Measurements from ENCODE around the gene NUP133. TPM values are rescaled to one million over a fixed set of nuclear protein-coding genes. Genes with fewer than 3 reads are reported as not detected.
"Not testable (repeated sequence)": the region's sequence is repeated elsewhere in the genome, so short reads cannot be mapped to it uniquely, and the experiment has no call there.

The NUP133 gene
- total and polyA plus RNA-seq, 2 donors (not counting 3 experiments of a cell fraction or from before 2014, with no cell fraction given) = 13.4 to 43.2 TPM

- H3K4me2 ChIP-seq (ENCODE audit: insufficient read depth, low read length); H4K20me1 ChIP-seq (replicated peaks; ENCODE audit: control insufficient read depth, extremely low read depth, insufficient read depth, low read length); BruUV-seq (replicated peaks); H3K4me3 ChIP-seq (replicated peaks in 1 of 3; ENCODE audit: insufficient read depth in 1 of 3, low read depth in 1 of 3, low read length in 3 of 3); H2AFZ ChIP-seq (ENCODE audit: low read depth, low read length); intact Hi-C loops (cut with micrococcal nuclease); H3K79me2 ChIP-seq (ENCODE audit: control insufficient read depth, insufficient read depth, low read length); H3K27ac ChIP-seq (ENCODE audit: insufficient read depth, low read depth, low read length); H3K9me1 ChIP-seq (replicated peaks; ENCODE audit: control insufficient read depth, extremely low read depth, insufficient read depth, low read length); H3K4me1 ChIP-seq (ENCODE audit: control insufficient read depth, extremely low read depth, insufficient read depth, low read length); FAIRE-seq; dilution Hi-C loops (cut with MboI; ENCODE audit: extremely low pct_ligation_motif_present, low sequenced_read_pairs); DNase-seq (ENCODE audit: low read depth, low spot score); CTCF ChIA-PET; H3K36me3 ChIP-seq (ENCODE audit: control insufficient read depth in 2 of 2, extremely low read depth in 1 of 2, insufficient read depth in 2 of 2, low read length in 2 of 2); POLR2A ChIA-PET; H3K9me3 ChIP-seq (replicated peaks; ENCODE audit: control insufficient read depth, insufficient read depth, low read length); H3K9ac ChIP-seq (replicated peaks; ENCODE audit: extremely low read depth, insufficient read depth, low read length): not testable (repeated sequence)
- peaks cover 19 to 24% of the 10 kb centered on the region in 2 experiments for H3K27me3 ChIP-seq (ENCODE audit: control insufficient read depth in 2 of 2, insufficient read depth in 2 of 2, low read length in 2 of 2)
Observed at GRCh38 chr1:229412810-229413209, 95.3 kb downstream of the NUP133 start.

- intact Hi-C loops (cut with micrococcal nuclease) = no loop called here
- no peak for FAIRE-seq
Observed at GRCh38 chr1:229412056-229412455, 96.1 kb downstream of the NUP133 start.

More at GRCh38 chr1:229412056-229412455, 96.1 kb downstream of the NUP133 start:
- no peaks in the 10 kb centered on the region for H3K79me2 ChIP-seq (ENCODE audit: control insufficient read depth, insufficient read depth, low read length)
- DNase-seq (ENCODE audit: low read depth, low spot score) = no peak
- no peak overlapping the region for H3K27ac ChIP-seq (ENCODE audit: insufficient read depth, low read depth, low read length)
- H3K4me1 ChIP-seq (ENCODE audit: control insufficient read depth, extremely low read depth, insufficient read depth, low read length) = no peaks in the 10 kb centered on the region
- no peaks in the 10 kb centered on the region for H3K36me3 ChIP-seq (ENCODE audit: control insufficient read depth in 2 of 2, extremely low read depth in 1 of 2, insufficient read depth in 2 of 2, low read length in 2 of 2)
- no peak overlapping the region for H2AFZ ChIP-seq (ENCODE audit: low read depth, low read length)
- no peak for TF ChIP-seq EZH2 (IDR thresholded peaks at IDR 0.05; ENCODE audit: borderline replicate concordance, low read depth, low read length, severe bottlenecking)
- TF ChIP-seq GATA2 (IDR thresholded peaks at IDR 0.05; ENCODE audit: insufficient read depth, insufficient read length, low read depth, low read length) = no peak
- no peak for TF ChIP-seq POLR2AphosphoS5 (IDR thresholded peaks at IDR 0.05; ENCODE audit: insufficient read depth, low read depth, low read length)
- no peak for TF ChIP-seq MAX (IDR thresholded peaks at IDR 0.05; ENCODE audit: insufficient read depth, insufficient read length)
- TF ChIP-seq JUN (IDR thresholded peaks at IDR 0.05; ENCODE audit: borderline replicate concordance, insufficient read depth, insufficient read length, low read depth) = no peak
- TF ChIP-seq CTCF (IDR thresholded peaks at IDR 0.05; ENCODE audit: extremely low read depth in 1 of 2, insufficient read depth in 1 of 2, low read depth in 1 of 2, low read length in 2 of 2) = no peak
- no peak for TF ChIP-seq FOS (IDR thresholded peaks at IDR 0.05; ENCODE audit: borderline replicate concordance, insufficient read depth, low read length)
- BruUV-seq (replicated peaks) = no TSS peak
- H3K27me3 ChIP-seq (ENCODE audit: control insufficient read depth in 2 of 2, insufficient read depth in 2 of 2, low read length in 2 of 2) = peaks cover 26 to 30% of the 10 kb centered on the region in 2 experiments
- dilution Hi-C loops (cut with MboI; ENCODE audit: extremely low pct_ligation_motif_present, low sequenced_read_pairs) = no loop called here
- no peaks in the 10 kb centered on the region for H3K9me3 ChIP-seq (replicated peaks; ENCODE audit: control insufficient read depth, insufficient read depth, low read length)
- no peak overlapping the region for H3K4me2 ChIP-seq (ENCODE audit: insufficient read depth, low read length)
- H3K9ac ChIP-seq (replicated peaks; ENCODE audit: extremely low read depth, insufficient read depth, low read length) = no peak overlapping the region
- H3K4me3 ChIP-seq (replicated peaks in 1 of 3; ENCODE audit: insufficient read depth in 1 of 3, low read depth in 1 of 3, low read length in 3 of 3) = no peak overlapping the region
- no peaks in the 10 kb centered on the region for H4K20me1 ChIP-seq (replicated peaks; ENCODE audit: control insufficient read depth, extremely low read depth, insufficient read depth, low read length)
- POLR2A ChIA-PET = no interaction called here
- H3K9me1 ChIP-seq (replicated peaks; ENCODE audit: control insufficient read depth, extremely low read depth, insufficient read depth, low read length) = no peaks in the 10 kb centered on the region
- CTCF ChIA-PET = no interaction called here

Data from endothelial cell of umbilical vein (primary cell).